T-helper 1 cell (primary cell): Measurements from ENCODE around the gene JAM2.
"Not testable (repeated sequence)": the region's sequence is repeated elsewhere in the genome, so short reads cannot be mapped to it uniquely, and the experiment has no call there.

Source experiments
- DNase-seq, 5 donors: peaks; one replicate each; pipeline ENCODE4 v3.0.0-alpha.2; 2012 to 2020
- total RNA-seq, 4 donors: gene quantifications; one replicate each; lab custom pipeline; 2026; lab: John Stamatoyannopoulos, UW

JAM2 gene, protein sequence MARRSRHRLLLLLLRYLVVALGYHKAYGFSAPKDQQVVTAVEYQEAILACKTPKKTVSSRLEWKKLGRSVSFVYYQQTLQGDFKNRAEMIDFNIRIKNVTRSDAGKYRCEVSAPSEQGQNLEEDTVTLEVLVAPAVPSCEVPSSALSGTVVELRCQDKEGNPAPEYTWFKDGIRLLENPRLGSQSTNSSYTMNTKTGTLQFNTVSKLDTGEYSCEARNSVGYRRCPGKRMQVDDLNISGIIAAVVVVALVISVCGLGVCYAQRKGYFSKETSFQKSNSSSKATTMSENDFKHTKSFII
- total RNA-seq: 0 to 0.12 (median 0.04) reads per million in 4 donors

DNA sequence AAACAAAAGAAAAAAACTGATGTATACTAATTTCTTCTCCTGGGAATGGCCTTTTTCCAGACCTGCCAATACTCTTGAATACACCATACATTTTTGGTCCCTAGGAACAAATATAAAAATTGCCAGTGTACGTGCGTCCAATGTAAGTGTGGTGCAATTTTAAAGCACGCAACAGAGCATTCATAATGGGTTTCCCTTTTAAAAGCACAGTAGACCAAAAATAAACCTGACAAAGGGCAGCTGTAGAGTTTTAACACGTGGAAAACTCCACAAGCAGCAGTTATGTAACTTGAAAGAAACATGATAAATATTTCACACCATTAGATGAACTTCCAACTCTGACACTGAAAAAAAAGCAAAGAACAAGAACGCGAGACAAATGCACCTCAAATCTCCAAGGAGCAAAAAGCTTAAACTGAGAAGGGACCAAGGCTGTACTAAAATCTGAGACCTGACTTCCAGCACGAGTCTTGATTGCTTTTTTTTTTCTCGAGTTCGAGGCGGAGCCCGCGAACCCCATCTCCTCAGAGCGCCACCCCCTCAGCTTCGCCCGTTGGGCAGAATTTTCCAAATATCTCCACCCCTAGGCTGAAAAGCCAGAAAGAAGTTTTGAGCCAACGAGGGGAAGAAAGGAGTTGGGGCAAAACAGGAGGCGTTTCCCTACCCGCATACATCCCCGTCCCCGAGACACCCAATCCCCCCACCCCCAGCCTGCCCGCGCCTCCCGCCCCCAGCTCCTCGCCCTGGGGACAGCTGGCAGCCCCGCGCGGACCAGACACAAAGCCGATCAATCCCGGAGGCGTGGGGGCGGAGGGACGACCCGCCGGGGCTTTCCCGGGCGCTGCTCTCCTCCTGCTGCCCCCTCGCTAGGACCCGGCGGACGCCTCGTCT, at the start of gene JAM2:
Gene JAM2 (plus strand): TSS at position 599 of the 891 bp plus-strand sequence. CDS start 564 bp downstream, outside the sequence.
- DNase-seq: peak; percentile 6 to 26 (median 13)

DNA sequence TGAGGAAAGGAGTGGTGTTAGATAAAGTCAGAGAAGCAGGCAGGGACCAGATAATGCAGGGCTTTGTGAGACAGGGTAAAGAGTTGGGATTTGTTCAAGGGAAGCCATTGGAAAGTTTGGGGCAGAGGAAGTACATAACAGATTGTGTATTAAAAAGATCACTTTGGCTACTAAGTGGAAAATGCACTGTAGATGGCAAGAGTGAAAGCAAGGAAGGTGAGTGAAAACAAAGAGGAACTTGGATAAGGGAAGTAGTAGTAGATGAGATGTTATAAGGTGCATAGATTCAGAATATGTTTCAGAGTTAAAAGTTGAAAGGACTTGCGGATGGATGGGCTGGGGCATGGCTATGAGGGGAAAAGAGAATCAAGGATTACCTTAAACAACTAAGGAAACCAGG, 49.2 kb upstream of the JAM2 start:
- DNase-seq: no peak

DNA sequence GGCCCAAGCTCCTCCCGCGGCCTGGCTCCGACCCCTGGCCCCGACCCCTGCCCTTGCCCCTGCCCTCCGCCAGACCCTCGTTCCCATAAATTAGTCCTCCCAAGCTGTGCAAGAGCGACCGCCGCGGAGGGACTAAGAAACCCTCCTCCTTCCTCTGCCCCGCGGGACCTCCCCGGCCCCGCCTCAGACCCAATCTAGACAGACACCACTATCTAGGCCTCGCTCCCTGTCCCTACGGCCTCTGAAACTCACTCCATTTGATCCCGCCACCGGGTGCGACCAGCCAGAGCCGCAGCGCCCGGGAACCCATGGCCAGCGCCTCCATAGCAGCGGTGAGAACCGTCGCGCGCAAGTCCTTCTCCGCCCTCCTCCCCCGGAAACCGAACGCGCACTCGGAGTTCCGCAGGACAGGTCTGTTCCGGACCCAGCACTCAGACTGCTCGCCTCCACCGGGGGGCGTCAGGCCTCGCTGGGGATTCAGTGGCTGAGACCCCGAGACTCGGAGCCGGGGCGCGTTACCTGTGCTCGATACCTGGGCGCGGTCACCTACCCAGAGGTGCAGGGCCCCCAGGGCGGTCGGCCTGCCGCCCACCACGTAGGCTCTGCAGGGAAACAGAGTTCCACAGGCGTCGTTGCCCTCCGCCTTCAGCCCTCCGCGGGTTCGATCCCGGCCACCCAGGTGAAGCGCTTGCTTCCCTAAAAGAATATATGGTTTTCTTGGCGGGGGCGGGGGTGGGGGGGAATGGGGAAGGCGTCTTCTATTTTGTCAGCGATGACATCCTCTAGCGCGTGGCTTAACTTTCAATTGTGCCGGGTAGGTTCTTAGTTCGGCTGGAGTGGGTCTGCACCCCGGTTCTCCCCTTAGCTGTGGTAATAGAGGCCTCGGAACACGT, 31.7 kb upstream of the JAM2 start, which contains the start of gene MRPL39:
Gene MRPL39 (minus strand): TSS at position 331 of the 893 bp plus-strand sequence. CDS start 6 bp downstream, at position 325.
- peak; percentile 66 to 89 (median 75) for DNase-seq

DNA sequence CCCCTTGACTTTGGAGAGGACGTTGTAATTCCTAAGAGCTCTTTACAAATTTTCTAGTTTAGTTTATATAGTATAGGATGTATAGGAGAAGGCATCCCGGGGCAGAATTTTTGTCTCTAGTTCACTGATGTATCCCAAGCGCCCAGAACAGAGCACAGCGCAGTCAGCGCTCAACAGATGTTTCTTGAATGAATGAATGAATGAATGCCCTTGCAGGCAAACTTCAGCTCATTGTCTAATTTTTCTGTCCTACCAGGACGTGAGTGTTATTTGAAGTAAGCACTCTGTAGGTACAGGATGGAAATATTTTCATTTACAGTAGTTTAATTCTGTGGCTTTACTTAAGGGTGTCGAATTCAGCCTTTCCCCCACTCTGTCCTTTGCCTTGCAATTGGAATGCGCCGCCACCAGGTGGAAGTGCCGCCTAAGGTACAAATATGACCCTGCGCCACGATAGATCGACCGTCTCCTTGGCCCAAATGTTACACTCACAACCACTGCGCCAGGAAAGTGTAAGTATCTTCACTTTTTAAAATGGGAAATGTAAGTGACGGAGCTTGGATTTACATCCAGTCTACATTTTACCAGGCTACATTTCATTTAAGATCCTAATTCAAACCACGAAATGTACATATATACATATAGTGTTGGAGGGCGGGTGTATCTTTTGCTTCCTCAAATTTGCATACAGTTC, 30.9 kb upstream of the JAM2 start:
- peak; percentile 38 to 79 (median 63) for DNase-seq

DNA sequence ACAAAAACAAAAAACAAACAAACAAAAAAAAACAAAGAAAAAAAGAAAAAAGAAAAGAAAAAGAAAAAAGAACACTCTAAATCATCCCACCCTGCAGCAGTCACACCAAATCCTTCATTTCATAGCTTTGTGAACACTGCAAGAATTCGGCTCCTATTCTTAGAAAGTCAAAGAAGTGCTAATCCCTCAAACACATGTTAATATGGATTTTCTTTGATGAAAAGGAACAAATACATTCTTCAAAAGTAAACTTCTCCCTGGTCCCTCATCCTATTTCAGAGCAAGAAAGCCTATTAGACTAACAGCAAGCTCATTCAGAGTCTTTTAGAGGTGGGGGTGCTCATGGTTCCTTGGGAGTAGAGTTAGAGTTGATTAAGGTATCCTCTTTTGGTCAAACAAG, 24.6 kb upstream of the JAM2 start:
- DNase-seq: no peak

DNA sequence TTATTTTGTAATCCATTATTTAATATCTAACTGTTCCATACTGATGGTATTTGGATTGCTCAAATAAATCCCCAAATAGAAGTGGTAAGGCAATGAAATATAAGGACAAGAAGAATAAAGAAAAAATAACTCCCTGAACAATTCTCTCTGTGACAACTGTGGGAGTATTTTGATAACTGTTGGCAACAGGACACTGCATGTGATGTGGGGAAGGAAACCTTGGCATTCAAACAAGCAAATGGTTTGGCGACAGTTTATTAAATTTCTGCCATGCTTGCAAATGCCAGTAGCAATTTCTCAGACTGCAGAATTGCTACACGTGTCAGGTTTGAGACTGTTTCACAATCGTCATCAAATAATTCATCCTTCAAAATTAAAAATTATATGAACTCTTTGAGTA, 23.2 kb upstream of the JAM2 start:
- no peak for DNase-seq

DNA sequence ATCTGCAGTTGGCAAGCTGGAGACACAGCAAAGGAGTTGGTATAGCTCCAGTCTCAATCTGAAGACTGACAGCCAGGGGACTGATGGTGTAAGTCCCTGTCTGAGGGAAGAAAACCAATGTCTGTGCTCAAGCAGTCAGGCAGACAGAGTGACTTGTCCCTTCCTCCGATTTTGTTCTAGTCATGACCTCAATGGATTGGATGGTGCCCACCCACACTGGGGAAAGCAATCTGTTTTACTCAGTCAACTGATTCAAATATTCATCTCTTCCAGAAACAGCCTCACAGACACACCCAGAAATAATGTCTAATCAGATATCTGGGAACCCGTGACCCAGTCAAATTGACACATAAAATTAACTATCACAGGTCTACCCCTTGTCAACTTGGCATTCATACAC, 19.9 kb upstream of the JAM2 start:
- no peak for DNase-seq

DNA sequence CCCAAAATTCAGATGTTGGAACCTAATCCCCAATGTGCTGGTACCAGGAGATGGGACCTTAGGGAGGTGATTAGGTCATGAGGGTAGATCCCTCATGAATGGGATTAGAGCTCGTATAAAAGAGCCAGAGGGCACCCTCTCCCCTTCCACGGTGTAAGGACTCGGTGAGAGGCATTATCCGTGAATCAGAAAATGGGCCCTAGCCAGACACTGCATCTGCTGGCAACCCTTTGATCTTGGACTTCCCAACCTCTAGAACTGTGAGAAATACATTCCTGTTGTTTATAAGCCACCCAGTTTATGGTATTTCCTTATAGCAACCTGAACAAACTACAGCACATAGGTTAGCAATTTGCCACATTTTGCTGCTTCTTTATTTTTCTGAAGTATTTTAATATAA, 14.5 kb upstream of the JAM2 start:
- no peak for DNase-seq

DNA sequence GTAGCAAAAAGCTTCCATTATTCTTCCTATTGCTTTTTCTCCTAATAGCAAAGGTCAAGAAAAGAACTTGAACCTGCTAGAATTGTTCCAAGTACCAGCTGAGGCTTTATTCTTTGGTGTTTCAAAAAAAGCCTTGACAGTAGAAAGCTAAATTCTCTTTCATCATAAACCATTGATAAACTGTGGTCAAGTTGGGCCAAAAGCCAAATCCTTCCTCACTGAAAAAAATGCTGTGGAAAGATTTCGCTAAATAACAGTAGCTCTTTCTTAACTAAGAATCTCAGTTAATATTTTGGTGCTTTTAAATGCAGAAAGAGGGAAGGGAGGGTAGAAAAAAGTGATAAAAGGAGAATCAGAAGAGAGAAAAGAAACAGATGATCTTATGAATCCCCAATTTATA, 14.0 kb upstream of the JAM2 start:
- no peak for DNase-seq

DNA sequence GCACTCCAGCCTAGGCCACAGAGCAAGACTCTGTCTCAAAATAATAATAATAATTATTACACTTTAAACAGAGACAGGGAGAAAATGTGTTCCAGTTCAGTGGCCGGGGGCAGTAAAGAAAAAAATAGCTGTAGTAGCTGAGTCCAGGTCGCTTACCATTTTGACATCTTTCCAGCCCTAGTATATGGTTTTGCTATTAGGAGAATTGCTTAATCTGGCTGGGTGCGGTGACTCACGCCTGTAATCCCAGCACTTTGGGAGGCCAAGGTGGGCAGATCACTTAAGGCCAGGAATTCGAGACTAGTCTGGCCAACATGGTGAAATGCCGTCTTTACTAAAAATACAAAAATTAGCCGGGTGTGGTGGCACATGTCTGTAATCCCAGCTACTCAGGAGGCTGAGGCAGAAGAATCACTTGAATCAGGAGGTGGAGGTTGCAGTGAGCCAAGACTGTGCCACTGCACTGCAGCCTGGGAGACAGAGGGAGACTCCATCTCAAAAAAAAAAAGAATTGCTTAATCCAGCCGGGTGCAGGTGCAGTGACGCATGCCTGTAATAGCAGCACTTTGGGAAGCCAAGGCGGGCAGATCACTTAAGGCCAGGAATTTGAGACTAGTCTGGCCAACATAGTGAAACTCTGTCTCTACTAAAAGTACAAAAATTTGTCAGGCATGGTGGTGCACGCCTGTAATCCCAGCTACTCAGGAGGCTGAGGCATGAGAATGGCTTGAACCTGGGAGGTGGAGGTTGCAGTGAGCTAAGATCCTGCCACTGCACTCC, 13.1 kb upstream of the JAM2 start:
- not testable (repeated sequence) for DNase-seq

DNA sequence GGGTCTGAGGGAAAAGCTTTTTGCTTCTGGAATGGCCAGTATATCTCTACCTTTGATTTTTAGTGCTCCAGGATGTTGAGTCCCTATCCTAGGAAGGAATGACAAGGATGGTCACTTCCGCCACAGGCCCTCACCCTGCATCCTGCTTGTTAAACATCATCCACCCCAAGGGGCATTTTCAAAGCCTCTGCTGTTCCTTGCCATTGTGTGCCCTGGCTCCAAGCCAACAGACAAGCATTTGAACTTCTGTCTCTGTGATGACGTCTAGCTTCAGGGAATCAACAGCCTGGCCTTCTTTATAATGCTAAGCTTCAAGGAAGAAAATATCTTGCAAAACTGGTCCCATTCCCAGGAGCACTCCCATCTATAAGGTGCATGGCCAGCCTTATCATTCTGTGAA, 12.3 kb upstream of the JAM2 start:
- DNase-seq: no peak

DNA sequence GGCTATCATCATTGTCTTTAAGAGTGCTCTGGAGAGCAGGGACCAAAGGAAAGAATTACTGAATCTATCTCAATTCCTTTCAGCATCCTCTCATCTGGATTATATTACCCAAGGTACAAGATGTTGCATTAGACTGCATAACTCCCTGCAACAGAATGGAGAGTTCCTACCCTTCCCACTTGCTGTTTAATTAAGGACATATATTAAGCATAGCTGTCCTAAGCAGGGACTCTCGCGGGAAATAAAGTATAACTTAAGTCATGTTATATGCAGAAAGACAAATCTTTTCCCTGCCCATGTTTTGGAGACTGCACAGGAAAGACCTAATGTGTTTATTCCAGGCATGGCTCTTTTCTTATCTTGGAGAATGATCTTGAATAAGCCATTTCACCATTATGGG, 6.8 kb upstream of the JAM2 start:
- no peak for DNase-seq

DNA sequence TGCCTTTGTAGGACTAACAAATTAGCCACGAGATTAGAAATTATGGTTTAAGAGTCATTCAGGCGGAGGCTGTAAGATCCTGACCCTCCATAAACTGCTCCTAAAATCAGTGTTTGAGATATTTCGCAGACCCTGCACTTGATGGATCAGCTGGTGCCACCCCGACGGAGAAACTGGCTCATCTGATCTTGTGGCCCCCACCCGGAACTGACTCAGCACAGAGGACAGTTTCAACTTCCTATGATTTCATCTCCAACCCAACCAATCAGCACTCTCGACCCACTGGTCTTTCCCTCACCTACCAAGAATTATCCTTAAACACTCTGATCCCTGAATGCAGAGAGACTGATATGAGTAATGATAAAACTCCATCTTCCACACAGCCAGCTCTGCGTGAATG, 3.7 kb upstream of the JAM2 start:
- DNase-seq: no peak

DNA sequence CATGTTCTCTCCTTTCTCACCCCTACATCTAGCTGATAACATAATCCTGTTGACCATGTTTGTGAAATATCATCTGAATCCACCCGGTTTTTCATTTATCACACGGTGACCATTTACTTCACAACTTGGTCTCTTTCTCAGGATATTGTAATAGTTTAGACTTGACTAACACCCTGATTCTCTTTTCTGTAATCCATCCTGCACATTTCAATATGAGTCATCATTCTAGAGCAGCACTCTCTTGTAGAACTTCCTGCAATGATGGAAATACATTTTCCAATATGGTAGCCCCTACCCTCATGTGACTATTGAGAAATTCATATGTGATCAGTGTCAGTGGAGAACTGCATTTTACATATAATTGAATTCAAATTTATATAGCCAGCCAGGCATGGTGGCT, 2.3 kb upstream of the JAM2 start:
- DNase-seq: peak in 1 of 5 donors; percentile 60

DNA sequence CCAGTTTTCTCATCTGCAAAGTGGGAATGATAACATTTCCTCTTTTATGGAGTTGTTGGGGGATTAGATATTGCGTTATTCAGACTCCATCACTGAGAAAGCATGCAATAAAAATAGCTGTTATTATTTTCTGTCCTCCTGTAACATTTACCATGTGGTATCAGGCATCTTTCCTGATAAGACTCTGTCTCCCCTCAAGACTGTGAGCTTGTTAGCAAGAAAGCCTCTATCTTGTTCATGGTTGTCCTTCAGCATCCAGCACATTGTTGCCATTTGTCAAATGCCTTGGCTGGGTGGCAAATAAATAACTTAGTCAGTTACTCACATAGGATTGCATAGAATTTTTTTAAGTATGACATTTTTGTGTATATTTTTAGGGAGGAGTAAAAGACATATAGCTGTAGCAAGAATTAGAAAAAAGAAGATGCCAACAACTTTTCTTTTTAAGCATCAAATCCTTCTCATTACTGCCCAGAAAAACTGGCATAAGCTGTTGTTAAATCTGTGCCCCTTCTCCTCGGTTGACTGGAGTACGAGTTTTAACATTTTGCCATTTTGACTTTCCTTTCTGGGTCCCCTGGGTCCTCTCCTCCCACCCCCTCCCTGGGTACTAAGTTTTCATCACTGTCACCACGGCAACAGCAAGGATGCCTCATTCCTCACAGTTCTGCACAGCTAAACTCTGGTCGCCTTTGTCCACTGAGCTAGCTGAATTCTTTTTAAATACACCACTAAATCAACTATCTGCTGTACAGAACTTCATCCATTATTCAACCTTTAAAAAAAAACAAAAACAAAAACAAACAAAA, 1.0 kb upstream of the JAM2 start:
- DNase-seq: no peak

DNA sequence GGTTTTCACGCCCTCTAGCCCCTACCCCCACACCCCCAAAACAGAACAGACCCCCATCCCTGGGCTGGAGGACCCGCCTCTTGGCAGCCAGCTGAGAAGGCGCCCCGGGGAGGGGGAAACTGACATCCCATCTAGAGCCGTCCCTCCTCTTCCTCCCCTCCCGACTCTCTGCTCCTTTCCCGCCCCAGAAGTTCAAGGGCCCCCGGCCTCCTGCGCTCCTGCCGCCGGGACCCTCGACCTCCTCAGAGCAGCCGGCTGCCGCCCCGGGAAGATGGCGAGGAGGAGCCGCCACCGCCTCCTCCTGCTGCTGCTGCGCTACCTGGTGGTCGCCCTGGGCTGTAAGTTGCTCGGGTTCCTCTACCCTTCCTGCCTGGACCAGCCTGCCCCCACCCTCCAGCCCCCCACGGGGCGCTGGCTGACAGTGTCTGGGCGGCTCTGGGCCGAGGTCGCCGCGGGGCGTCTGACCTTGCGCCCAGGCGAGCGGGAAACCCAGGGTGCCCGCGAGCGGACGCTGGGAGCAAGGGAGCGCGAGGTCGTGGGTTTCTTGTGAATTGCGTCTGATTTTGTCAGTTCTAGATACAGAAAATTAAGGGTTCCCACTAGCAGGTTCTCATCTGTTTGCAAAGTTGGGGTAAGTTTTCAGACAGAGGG, 618 bp downstream of the JAM2 start:
- peak in 4 of 5 donors; percentile 25 to 52 (median 34) for DNase-seq

DNA sequence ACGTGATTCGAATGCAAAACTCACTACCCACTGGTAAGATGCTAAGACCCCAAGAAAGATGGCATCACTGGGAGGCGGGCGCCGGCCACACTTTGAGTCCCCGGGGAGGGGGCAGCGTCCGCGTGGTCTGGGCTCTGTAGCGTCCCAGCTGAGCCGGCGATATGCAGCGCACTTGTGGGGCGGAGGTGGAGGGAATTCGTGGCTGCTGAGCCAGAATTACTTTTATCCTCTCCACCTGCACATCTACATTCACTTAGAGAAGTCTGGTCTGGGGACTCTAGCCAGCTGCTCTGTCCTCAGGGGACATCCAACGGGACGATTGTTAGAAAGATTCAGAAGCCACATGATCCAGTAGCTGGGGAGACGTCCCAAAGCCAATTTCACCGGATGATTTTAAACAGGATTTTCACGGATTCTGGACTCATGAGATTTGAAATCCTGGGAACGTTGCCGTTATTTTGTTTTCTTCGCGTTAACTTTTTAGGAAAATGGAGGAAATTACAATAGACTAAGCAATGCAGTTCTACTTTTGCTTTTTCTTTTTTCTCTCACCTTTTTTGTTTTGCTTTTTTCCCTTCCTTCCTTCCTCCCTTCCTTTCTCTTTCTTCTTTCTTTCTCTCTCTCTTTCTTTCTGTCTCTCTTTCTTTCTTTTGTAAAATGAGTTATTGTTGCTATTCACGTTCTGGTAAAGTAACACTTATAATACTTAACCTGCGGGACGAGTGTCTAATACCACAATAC, 1.3 kb downstream of the JAM2 start:
- peak in 1 of 5 donors; percentile 12 for DNase-seq

DNA sequence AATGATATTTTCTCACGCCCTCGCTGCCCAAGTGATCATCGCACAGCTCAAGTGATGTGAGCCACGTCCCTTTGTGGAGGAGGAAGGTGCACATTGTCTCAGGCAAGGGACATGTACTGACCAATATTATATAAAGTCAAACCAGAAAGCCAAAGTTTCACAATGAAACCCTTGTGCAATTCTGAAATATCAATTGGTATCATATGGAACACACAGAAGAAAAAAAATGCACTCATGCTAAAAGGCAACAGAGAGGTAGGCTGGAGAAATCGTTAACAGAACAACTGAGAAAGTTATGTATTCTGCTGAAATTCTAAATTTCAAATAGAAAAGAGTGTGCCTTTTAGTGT, 1.9 kb downstream of the JAM2 start:
- no peak for DNase-seq

DNA sequence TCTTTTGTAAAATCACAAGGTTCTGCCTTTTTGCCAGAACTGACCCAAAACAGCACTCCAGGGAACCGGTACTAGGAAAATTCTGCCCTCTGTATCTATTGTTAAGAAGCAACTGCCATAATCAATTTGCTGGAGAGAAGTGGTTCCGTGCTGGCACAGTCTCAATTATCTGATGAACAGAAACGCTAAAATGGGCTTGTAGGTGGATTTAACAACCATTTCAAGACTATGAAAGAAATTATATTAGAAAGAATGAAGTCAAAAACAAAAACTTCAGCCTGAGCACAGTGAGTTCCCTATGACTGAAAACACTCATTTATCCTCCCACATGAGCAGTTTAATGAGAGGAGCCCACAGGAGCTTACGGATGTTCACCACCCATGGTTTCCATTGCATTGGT, 4.4 kb downstream of the JAM2 start:
- no peak for DNase-seq
